Measurements from ENCODE around the gene TPCN2.
"Not testable (repeated sequence)": the region's sequence is repeated elsewhere in the genome, so short reads cannot be mapped to it uniquely, and the experiment has no call there.

Gene TPCN2

DNA sequence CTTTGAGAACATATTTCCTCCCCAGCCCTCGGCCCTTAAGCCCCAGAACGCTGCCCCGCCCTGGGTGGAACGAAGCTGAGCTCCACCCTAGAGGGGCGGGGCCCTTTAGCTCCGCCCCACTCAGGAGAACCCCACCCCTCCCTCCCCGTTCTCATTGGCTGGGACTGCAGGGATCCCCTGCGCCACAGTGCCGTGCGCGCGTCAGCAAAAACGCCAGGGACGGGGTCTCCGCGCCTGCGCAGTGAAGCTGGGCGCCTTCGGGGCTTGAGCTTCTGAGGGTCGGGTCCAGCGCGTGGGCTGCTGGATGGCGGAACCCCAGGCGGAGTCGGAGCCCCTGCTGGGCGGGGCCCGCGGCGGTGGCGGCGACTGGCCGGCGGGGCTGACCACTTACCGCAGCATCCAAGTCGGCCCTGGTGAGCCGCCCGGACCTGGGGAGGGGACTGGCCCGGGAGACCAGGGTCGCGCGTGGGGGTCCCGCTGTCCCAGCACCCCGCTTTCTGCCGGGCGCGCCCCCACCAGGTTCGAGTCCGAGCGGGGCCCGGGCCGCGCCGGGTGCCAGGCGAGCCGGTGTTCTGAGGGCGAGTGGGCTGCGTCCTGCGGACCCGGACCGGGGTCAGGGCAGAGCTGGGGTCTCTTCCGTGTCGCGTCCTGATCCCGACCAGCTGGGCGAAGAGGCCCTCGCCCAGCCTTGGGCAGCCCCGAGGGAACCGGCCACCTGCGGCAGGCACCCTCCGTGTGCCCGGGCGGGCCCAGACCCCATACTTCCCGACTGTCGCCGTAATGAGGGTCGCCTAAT, at the start of gene TPCN2:
Gene TPCN2, plus strand, starts transcription at position 239 of the 796 bp plus-strand sequence. Its CDS starts 66 bp downstream, at position 305.
- DNase-seq = peak; percentile 67 to 89

DNA sequence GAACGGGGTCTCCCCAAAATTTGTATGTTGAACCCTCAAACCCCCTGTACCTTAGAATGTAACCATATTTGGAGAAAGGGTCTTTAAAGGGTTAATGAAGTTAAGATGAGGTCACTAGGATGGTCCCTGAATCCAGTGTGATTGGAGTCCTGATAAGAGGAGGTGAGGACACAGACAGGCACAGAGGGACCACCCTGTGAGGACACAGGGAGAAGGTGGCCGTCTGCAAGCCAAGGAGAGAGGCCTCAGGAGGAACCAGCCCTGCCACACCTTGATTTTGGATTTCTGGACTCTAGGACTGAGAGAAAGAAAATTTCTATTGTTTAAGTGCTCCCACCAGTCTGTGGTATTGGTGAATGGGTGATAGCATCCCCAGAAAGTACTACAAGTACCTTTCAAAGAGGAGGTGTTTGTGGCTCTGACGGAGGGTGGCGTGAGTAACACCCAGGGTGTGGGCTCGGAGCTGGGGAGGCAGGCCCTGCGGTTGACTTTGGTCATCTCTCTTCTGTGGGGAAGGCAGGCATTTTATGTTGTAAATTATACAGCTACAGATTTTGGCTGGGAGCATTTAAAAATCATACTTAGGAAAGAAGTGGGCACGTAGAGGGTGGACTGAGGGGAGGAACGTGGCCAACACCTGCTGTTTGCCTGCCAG, 49.5 kb upstream of the TPCN2 start:
- no peak for DNase-seq

DNA sequence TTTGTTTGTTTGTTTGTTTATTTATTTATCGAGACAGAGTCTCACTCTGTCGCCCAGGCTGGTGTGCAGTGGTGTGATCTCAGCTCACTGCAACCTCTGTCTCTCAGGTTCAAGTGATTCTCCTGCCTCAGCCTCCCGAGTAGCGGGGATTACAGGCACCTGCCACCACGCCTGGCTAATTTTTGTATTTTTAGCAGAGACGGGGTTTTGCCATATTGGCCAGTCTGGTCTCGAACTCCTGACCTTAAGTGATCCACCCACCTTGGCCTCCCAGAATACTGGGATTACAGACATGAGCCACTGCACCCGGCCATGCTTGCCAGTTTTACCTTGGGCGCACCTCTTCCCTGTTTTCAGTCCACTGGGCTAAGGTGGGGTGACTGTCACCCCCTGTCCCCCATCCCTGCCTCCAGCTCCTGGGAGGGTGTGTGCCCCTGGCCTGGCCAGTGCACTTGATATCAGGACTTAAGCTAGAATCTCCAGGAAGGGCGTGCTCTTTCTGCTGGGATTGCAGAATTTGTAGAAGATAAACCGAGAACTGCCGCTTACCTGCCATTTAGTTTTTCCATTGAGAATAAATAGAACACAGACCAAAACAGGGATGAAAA, 48.9 kb upstream of the TPCN2 start:
- not testable (repeated sequence) for DNase-seq

DNA sequence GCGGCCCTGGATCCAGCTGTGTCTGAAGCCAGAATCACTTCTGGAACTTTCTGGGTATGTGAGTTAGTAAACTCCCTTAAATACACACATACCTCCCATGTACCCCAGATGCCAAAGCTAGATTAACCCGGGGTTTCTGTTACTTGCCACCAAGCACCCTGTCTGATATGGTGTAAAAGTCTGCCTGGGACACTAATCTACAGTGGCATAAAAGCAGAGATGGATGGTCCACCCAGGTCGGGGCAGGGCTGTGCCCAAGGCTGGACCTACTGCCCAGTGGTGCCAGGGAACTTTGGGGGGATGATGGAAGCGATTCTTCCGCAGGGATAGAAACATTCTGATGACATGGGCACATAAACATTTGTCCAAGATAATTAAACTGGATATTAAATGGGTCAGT, 48.3 kb upstream of the TPCN2 start:
- no peak for DNase-seq

DNA sequence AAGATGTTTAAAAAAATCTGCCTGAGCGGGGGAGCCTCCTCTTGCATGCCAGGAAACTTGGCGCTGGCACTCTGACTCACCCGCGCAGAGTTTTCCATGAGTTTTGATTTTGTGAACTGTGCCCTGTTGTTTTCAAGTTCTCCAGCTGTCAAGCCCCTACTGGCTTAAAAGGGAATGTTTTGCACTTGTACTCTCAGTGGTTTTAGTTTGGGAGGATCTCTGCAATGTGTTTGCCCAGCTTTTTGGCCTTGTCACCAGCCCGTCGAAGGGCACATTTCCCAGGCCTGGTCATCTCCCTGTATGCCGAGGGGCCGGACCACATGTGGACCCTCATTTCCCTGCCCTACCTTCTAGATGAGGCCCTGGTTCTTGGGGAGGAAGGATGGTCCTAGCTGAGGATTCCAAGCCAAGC, 47.9 kb upstream of the TPCN2 start:
- DNase-seq = no peak

DNA sequence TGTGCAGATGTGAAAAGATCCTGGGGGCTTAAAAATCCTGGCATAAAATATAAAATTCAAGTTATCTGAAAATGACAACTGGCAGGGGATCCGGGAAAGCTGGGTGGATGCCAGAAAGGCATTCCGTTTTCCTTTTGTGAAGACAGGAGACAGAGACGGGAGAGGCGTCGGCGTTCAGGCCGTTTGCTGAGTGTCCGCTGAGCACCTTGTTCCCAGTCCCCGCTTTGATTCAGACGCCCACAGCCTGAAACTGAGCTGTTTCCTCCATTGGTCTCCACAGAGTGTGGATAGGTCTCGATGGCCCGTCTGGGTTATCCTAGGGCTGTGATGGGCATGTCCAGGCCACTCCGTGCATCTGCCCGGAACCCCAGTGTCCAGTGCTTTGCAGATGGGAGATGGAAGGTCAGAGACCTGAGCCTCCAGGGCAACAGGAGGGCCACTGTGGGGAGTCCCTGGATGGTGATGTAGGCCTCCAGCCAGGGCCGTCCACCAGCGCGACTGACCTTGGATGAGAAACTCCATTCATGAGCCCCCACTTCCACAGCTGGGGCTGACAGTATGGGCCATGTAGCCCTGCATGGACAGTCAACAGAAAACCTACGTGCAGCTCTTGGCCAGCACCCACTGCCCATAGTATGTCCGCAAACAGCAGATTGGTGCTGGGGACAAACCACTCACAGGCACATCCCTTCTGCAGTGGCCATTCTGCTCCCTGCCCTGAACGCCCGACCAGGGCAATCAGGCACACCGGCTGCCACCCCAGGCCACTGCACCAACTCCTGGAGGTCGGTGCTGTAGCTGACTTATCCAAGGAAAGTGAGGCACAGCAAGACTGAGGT, 47.3 kb upstream of the TPCN2 start:
- DNase-seq = no peak

DNA sequence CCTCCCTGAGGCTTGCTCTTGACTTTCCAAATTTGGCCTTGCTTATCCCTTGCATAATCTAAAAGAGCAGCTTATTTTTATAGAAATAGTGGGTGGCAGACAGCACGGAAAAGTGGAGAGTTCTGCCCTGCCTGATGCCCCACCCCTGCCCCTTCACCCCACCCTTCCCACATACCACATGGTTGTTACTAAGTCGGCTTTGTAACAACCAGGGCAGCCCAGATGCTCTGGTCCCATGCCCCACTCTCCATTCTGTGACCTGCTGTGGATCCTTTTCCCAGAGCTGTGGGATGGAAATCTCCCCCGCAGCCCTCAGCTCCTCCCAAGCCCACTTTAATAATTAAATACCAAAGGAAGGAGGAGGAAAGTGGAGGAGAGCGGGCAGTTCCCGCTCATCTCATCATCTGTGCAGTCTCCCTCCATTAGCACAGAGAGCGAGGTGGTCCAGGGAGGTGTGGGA, 46.6 kb upstream of the TPCN2 start:
- DNase-seq = no peak

DNA sequence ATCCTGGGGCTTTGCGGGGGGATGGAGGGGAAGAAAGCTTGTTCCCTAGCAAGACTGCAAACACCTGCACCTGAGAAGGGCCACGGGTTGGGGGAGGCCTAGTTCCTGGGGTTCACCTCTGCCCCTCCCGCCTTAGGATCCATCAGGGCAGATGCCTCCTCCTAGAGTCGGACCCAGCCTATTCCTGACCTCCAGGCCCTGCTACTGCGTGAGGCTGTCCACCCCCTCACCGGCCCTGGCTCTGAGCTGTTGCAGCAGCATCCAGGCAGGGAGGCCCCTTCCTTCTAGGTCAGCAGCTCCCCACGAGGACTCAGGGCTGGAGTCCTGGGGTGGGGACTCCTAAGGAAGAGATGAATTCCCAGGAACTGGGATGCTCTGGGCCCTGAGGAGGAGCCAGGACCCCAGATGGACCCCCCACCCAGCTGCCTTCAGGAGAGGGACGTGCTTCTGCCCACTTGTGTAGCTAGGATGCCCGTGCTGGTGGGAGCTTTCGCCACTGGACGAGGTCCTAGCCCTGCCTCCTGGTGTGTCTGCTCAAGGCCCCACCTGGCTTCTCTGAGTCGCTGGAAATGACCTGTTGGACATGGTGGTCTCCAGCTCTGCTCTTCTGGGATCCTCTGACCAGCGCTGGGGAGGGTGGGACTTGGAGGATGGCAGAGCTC, 46.0 kb upstream of the TPCN2 start:
- no peak for DNase-seq

DNA sequence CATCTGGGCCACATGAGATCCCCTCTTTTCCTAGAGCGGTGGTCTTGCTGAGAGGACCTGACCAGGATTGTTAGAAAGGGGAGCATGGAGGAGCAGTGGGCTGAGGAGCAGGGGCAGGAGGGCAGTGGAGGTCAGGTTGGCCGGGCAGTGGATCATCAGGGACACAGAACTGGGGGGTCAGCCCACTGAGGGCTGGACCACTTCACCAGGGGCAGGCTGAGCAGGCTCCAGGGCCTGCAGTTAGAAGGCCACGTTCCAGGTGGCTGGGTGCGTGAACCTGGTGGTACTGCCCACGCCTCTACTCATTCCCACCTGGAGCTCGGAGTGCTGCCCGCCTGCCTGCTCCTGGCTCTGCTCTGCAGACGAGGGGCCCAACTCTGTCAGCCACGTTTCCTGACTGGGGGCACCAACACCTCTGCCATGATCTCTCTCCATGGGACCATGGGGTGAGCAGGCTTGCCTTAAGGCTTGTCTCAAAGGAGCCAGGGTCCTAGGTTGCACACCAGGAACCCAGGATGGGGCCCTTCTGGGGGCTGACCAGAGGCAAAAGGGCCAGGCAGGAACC, 45.3 kb upstream of the TPCN2 start:
- no peak for DNase-seq

DNA sequence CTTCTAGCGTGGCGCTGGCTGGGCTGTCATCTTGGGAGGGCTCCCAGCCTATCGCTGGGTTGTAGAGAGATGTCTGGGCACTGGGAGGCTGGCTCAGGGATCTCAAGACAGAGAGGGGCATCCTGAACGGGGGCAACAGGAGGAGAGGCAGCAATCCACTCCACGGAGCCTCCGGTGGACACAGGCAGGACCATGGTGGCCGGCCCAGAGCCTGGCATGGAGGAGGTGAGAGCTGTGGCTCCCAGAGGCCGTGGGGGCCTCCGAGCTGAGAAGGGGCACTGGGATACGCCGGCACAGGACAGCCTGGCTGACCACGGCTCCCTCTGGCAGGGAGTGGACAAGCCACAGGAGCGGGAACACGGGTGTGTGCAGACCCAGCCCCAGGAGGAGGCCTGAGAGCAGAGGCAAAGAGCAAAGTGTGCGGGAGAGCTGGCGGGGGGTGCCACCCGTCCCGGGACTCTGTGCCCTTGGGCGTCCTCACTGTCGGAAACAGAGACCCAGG, 44.8 kb upstream of the TPCN2 start:
- DNase-seq = no peak

DNA sequence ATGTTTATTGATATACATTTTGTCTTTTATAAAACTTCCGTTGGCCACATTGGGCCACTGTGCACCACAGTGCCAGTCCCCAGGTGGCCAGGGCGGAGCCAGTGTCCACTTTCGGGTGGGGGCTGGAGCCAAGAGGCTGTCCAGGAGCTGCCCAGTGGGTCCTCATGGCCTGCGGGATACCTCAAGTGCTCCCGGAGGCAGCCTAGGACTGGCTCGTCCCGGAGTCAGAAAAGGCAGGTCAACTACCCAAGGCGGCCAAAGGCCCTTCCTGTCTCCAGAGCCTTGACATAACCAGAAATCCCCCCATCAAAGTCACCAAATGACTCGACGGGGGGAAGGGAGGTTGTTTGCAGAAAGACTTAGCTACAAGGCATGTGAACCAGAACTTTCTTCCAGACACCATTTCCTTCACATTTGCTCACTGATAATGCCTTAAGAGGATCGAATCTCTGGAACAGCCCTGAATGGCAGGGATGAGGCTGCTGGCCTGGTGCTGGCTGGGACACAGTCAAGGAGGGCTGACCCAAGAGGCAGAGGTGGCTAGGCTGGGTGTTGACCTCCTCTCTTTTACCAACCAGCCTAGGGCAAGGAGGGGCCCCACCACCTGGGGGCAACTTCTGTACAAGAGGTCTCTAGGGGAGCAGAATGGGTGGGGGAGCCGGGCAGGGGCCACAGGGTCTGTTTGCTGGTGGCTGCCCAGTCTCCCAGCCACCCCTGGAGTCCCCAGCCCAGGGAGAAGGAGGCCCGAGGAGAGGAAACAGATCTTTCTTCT, 44.1 kb upstream of the TPCN2 start:
- no peak for DNase-seq

DNA sequence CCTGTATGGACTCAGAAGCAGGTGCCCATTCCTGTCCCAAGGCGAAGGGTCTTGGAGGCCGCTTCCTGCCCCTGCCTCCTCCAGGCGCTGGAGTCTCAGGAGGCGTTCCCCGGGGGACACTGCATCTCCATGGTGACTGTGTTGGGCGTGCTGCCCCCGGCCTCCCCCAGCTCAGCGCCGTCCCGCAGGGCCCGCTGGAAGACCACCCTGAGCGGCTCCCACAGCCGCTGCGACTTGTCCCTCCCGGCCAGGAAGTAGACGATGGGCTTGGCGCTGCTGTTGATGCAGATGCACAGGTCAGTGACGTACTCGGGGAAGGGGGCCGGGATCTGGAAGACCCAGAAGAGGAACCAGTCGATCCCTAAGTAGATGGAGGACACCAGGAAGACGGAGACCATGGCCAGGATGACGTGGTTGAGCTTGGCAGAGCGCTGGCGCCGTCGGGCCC, 43.5 kb upstream of the TPCN2 start:
- DNase-seq = no peak

DNA sequence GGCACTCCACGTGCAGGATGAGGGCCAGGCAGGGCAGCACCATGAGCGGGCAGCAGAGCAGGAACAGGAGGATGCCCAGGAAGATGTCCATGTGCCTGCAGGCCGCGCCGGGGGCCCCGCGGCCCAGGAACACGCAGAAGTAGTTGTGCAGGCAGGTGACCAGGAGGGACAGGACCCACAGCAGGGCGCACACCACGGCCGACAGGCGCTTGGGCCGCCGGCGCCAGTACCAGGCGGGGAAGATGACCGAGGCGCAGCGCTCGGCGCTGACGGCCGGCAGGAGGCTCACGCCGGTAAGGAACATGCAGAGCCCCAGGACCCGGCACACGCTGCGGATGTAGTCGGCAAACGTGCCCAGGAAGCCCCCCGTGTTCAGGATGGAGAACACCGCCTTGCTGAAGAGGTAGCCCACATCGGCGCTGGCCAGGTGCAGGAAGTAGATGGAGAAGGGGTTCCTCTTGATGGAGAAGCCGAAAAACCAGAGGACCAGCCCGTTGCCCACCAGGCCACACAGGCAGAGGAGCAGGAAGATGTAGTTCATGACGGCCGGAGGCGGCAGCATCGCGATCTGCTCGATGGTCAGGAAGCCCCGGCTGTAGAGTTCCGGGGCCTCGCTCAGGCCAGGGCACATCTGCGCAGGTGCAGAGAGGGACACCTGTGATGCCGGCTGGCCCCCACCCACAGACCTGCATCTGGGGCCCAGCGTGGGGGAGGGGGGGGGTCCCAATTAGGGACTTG, 42.9 kb upstream of the TPCN2 start:
- no peak for DNase-seq

DNA sequence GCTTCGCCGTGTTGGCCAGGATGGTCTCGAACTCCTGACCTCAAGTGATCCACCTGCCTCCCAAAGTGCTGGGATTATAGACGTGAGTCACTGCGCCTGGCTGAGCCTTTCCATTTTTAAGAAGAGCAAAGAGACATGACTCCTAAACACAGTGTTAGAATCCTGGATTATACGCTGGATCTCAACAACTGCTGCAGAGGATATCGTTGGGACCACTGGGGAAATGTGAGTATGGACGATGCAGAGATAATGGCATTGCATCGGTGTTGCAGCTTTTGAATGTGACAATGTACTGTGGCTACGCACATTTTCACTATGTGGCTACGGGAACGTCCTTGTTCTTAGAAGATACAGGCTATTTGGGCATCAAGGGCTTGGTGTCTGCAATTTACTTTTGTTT, 41.9 kb upstream of the TPCN2 start:
- no peak for DNase-seq

DNA sequence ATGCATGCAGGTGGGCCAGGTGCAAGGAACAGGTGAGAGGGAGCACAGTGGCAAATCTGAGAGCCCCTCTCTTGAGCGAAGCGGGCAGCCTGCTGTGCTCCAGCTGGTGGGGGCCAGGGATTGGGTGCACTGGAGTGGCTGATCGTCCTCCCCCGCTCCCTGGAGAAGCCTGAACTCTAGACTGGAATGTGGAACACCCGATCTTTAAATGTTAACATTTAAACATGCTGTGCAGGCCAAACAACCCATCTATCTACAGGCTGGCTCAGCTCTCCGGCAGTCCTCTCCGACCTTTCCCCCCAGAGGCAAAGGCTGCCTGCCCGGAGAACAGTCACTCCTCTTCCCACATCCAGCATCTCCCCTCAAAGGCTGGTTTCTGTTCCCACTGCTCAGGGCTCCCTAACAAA, 40.8 kb upstream of the TPCN2 start:
- DNase-seq = no peak

DNA sequence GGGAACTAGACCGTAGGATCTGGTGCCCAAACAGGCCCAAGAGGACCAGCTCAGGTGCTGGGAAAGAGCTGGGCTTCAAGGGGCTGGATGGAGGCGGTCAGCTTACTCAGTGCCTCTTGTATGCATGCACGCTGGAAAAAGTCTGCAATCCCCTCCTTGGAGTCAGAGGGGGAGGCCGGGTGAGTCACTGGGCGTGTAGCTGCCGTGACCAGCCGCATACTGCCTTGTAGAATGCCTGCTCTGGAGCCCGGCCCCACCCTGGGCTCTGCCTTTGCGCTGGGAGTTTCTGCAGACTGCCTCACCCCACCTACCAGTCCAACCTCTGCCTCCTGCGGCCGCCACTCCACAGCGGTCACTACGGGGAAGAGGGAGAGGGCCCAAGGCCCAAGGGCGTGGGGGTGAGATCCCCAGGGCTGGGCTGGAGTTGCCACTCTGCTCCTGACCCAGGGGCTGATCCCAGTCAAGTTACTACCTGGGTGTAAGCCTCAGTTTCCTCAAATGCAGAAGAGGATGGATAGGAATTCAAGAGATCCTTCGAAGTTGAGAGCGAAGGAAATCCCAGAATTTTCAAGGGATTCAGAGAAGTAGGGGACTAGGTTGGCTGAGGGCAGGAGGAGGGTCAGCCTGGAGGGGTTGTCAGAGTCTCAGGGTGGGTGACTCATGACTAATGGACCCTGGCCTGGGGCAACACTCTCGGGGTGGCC, 39.8 kb upstream of the TPCN2 start:
- DNase-seq = no peak

DNA sequence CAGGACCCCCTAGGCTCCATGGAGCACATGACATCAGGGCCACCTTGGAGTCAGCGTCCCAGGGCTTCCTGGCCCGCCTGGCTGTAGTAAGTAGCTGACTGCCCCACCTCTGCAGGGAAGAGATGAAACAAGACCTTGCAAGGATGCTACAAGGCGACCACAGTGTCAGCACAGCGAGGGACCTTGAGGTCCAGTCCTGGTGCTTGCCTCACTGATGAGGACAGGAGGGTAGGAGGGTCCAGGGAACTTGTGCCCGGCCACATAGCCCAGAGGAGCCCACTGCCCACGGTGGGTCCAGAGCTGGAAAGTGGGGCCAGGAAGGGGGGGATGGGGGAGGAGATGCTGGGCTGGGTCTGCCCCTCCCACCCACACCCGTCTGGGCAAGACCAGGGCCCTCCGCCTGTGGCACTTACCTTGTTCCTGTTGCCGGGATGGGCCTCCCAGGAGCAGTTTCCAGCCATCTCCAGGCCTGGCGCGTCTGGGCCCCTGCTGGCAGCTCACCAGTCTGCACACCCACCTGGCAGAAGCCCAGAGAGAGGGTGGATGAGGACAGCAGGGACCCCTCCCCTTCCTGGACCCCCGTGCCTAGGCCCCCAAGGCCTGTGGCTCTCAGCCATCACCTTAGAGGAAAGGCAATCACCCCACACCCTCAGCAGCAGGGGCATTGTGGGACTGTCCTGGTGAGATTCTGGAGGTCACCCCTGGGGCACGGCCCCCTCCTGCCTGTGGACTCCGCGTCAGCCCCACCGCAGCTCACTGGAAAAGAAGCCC, 39.1 kb upstream of the TPCN2 start:
- DNase-seq = no peak

DNA sequence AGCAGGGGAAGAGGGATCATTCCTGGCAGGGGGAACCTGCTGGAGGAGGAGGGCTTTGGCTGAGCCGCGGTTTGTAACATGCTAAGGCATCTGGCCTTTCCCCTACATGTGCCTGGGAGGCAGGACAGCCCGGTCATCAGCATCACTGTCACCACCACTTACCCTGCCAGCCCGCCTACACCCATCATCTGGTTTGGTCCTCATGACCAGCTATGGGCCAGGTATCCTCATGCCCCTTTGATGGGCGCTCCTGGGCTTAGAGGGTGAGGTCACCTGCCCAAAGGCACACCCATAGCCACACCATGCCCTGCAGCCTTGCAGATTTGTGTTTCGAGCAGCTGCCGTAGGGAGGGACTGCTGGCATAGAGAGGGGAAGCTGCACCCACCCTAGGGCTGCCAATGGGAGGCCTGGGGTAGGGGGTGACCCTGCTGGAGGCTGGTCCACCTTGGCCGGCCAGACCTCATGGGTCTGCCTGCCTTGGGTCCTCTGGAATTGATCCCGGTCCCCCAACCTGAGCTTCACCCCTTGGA, 38.3 kb upstream of the TPCN2 start:
- DNase-seq = no peak

Measured in bone marrow (tissue), 2 donors.